Body of pancreas (tissue), 4 donors: Measurements from ENCODE around the gene F11R. TPM values are rescaled to one million over a fixed set of nuclear protein-coding genes. Genes with fewer than 3 reads are reported as not detected.
"Not testable (repeated sequence)": the region's sequence is repeated elsewhere in the genome, so short reads cannot be mapped to it uniquely, and the experiment has no call there.

Experiments
- ATAC-seq: fragments of 150-250 bp; one replicate; pipeline ENCODE4 v1.9.1; 2016
- DNase-seq, 4 donors: peaks; one replicate each; pipeline ENCODE4 v3.0.0-alpha.2; 2019
- H3K27ac ChIP-seq, 4 donors: fragments of 200-600 bp; sonication (generic); 1 replicate in 3 of 4; 2 replicates in 1 of 4; pipeline versions ENCODE4 v1.5.1 to v1.6.1; 2016 to 2019; ENCODE audit warnings: mild to moderate bottlenecking in 1 of 4, mixed read lengths in 1 of 4, moderate library complexity in 1 of 4
- H3K27me3 ChIP-seq, 2 donors: fragments of 200-600 bp; sonication (generic); one replicate each; pipeline ENCODE4 v1.6.0; 2016; ENCODE audit warnings: mild to moderate bottlenecking in 1 of 2
- H3K36me3 ChIP-seq, 2 donors: fragments of 200-600 bp; sonication (generic); replicated peaks in 1 of 2; 2 replicates each; pipeline ENCODE4 v1.5.1; 2016; ENCODE audit warnings: low read depth in 2 of 2; ENCODE audit not compliant: insufficient read depth in 1 of 2
- H3K4me1 ChIP-seq: fragments of 200-600 bp; sonication (generic); one replicate; pipeline ENCODE4 v1.6.0; 2016
- H3K4me3 ChIP-seq, 2 donors: fragments of 200-600 bp; sonication (generic); 1 replicate in 1 of 2; 2 replicates in 1 of 2; pipeline ENCODE4 v1.5.1; 2016 to 2019
- H3K9me3 ChIP-seq, 3 donors: fragments of 200-600 bp; sonication (generic); 1 replicate in 2 of 3; 2 replicates in 1 of 3; pipeline ENCODE4 v1.5.1; 2016
- CTCF ChIP-seq, 7 experiments: fragments of 450-650 bp in 4 of 7; fragments of 200-600 bp in 3 of 7; sonication (generic) in 3 of 7; IDR thresholded peaks; one replicate each; pipeline ENCODE4 v1.5.1; 2016 to 2019; ENCODE audit warnings: antibody characterized with exemption in 7 of 7
- POLR2A ChIP-seq, 3 donors: fragments of 450-650 bp; IDR thresholded peaks; one replicate each; pipeline ENCODE4 v1.6.1; 2016; ENCODE audit warnings: antibody characterized with exemption in 3 of 3, mild to moderate bottlenecking in 2 of 3
- whole genome bisulfite sequencing, 2 donors: methylation state at CpG; one replicate each; pipeline ENCODE4 v1.1.5; 2017; 5-methylcytosine and 5-hydroxymethylcytosine counted together
- intact Hi-C: fragments of 100-400 bp; cut with DNase I; formaldehyde crosslinking; loops from one replicate; pipeline ENCODE4 v1.15.1; 2023
- total RNA-seq, 2 donors: library from RNA; depleted of rRNA; stranded (reverse); fragments of >200 nt; gene quantifications; one replicate each; pipeline ENCODE4 v1.1.0, GENCODE V29; 2016

F11R gene
- total RNA-seq, 2 donors from 2014 or later, result 40.2 to 41.5 TPM

DNA sequence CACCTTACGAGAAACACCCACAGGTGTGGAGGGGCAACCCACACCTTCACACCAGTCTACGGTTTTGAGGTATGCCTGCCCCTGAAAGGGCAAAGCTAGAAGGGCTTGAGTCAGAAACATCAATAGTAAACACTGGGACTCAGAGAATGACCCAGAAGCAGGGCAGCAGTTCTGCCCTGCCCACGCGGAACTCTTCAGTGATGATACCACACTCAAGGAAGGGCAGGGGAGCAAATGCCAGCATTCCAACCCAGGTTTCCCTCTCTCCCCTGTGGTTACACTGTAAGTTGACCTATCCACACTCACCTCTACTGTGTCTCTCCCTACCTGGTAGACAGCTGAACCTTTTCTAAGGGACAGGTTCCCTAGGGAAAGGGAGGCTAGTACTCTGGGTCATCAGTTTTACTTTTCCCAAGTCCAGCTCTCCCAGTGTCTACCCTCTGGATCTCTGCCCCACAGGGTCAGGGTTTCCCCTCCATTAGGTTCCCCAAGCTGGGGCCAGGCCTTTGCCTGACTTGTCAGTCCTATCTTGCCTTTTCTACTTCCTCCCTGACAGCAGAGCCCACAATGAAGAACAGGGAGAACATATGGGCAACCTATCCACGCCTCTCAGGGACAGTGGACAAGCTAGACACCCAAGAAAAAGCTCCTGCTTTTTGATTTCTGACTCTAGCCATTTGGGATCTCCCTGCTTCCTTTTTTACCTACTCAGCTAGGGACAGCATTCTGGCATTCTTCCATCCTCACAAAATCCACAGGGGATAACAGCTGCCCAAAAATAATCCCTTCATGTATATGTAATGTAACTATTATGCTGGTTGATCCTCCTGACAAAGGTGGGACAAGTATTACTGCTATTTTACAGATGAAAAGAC is 3.0 kb downstream of the F11R start:
- ATAC-seq (no peak), DNase-seq (no peak)
- Histone ChIP-seq H3K9me3 (no peaks in the 10 kb centered on the region), H3K36me3 (no peaks in the 10 kb centered on the region), H3K27ac (peak overlapping the region in 2 of 4 donors; percentile 45 to 57), H3K27me3 (no peaks in the 10 kb centered on the region), H3K4me1 (peaks cover 73% of the 10 kb centered on the region), H3K4me3 (no peak overlapping the region)
- intact Hi-C loops, result no loop called here
- TF ChIP-seq CTCF (IDR thresholded peaks at IDR 0.05), result no peak
- no peak for TF ChIP-seq POLR2A (IDR thresholded peaks at IDR 0.05)
- 71 to 72% methylated on average over 5 of the region's 5 CpGs for WGBS, 2 donors

GRCh38 chr1:161017181-161017580 is 3.8 kb downstream of the F11R start:
- WGBS, 2 donors, result 59 to 71% methylated on average over 6 to 7 of the region's 7 CpGs
- ATAC-seq, H3K4me3 ChIP-seq, intact Hi-C loops, H3K36me3 ChIP-seq, H3K9me3 ChIP-seq, H3K27me3 ChIP-seq, DNase-seq: not testable (repeated sequence)
- Histone ChIP-seq H3K27ac (peak overlapping the region in 2 of 4 donors; percentile 45 to 57), H3K4me1 (peaks cover 75% of the 10 kb centered on the region)

DNA sequence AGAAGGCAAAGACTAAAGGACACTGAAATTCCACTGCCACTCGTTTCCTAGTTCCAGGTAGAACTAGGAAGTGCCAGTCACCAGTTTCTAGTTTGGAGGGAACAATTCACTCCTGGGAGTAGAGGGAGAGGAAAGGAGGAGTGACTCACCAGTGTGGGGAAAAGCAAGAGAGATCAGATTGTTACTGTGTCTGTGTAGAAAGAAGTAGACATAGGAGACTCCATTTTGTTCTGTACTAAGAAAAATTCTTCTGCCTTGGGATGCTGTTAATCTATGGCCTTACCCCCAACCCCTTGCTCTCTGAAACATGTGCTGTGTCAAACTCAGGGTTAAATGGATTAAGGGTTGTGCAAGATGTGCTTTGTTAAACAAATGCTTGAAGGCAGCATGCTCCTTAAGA is 4.3 kb downstream of the F11R start:
- Histone ChIP-seq H3K27ac (peak overlapping the region in 2 of 4 donors; percentile 45 to 48), H3K4me1 (peaks cover 75% of the 10 kb centered on the region)
- H3K9me3 ChIP-seq, DNase-seq, intact Hi-C loops, H3K4me3 ChIP-seq, H3K27me3 ChIP-seq, ATAC-seq, H3K36me3 ChIP-seq: not testable (repeated sequence)
- WGBS, 2 donors, result 30 to 50% methylated on average over 1 of the region's 1 CpG

DNA sequence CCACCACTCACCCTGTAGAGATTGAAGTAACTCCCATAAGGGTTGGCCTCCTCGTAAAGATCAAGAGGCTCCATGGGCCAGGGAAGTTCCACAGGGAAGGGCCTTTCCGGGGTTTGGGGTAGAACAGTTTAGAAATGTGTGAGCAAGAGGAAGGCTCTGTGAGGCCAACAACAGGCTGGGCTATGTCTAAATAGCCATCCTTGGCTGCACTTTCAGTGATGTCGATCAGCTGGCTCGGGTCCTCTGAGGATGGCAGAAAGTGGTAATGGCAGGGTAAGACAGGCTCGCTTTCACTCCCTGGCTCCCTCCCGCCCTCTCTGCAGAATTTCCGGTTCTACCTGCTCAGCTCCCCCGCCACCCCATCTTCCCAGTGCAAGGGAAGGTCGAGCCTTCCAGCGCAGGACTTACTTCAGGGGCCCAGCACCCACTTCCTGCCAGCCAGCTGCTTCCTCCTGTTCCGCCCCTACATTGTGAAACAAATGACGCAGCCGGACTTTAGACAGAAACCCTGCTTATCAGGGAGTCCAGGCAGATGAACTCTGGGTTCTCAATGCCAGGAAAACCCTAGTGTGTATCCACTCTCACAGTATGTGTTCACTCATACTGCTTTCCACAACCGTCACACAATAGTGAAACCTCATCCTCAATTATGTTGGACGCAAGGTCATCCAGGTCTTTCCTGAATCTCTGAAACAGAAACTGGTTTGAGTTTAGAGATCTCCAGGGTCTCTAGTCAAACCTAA is 7.3 kb downstream of the F11R start:
- TF ChIP-seq CTCF (IDR thresholded peaks at IDR 0.05), result peak in 1 of 7 experiments; percentile 3
- peak in 2 of 3 donors; percentile 61 to 66 for TF ChIP-seq POLR2A (IDR thresholded peaks at IDR 0.05)

DNA sequence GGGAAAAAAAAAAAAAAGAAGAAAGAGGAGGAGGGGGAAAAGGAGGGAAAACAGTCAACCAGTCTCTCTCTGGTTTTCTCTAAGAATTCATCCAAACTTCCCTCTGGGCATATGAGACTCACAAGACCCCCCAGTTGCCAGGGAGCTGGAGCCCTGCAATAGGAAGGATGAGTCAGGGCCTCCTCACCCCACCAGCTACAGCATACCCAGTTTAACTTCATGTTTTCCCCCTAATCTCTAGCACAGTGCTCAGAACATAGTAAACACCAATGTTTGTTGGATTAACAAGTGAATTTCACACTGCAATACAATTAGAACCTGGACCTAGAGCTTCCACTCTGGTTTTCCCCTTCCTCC is 7.8 kb downstream of the F11R start:
- H3K36me3 ChIP-seq, result no peaks in the 10 kb centered on the region
- DNase-seq (peak in 1 of 4 donors; percentile 37), ATAC-seq (no peak)
- peaks cover 60% of the 10 kb centered on the region for H3K4me1 ChIP-seq
- H3K9me3 ChIP-seq, result no peaks in the 10 kb centered on the region
- intact Hi-C loops, result no loop called here
- H3K27ac ChIP-seq, result peak overlapping the region; percentile 86 to 94 (median 90)
- no peaks in the 10 kb centered on the region for H3K27me3 ChIP-seq
- H3K4me3 ChIP-seq, result no peak overlapping the region
- no peak for TF ChIP-seq POLR2A (IDR thresholded peaks at IDR 0.05)
- no peak for TF ChIP-seq CTCF (IDR thresholded peaks at IDR 0.05)

More for the DNA sequence above, 7.3 kb downstream of the F11R start:
- Histone ChIP-seq H3K27me3 (no peaks in the 10 kb centered on the region), H3K27ac (peak overlapping the region; percentile 86 to 94 (median 90)), H3K4me3 (no peak overlapping the region), H3K4me1 (peaks cover 64% of the 10 kb centered on the region), H3K36me3 (no peaks in the 10 kb centered on the region), H3K9me3 (no peaks in the 10 kb centered on the region)
- ATAC-seq, result peak; percentile 95
- peak; percentile 84 to 96 (median 90) for DNase-seq
- intact Hi-C loops, result no loop called here
- WGBS, 2 donors, result 10 to 25% methylated on average over 15 of the region's 15 CpGs
